Peyer's patch (tissue), 4 donors: ENCODE results near the gene EML1.

Experiments
- POLR2A ChIP-seq, 2 donors: fragments of 450-650 bp; IDR thresholded peaks; one replicate each; pipeline ENCODE4 v1.5.1; 2017; ENCODE audit warnings: antibody characterized with exemption in 2 of 2, mild to moderate bottlenecking in 2 of 2, moderate library complexity in 2 of 2
- TF ChIP-seq, protein P1 (sequence below), 6 experiments: fragments of 450-650 bp in 4 of 6; fragments of 200-600 bp in 2 of 6; sonication (generic) in 1 of 6; IDR thresholded peaks; one replicate each; pipeline ENCODE4 v1.5.1; 2017 to 2019; ENCODE audit warnings: antibody characterized with exemption in 6 of 6, mild to moderate bottlenecking in 3 of 6, moderate library complexity in 1 of 6

- TF ChIP-seq POLR2A (IDR thresholded peaks at IDR 0.05) = no peak
- TF ChIP-seq, protein P1, sequence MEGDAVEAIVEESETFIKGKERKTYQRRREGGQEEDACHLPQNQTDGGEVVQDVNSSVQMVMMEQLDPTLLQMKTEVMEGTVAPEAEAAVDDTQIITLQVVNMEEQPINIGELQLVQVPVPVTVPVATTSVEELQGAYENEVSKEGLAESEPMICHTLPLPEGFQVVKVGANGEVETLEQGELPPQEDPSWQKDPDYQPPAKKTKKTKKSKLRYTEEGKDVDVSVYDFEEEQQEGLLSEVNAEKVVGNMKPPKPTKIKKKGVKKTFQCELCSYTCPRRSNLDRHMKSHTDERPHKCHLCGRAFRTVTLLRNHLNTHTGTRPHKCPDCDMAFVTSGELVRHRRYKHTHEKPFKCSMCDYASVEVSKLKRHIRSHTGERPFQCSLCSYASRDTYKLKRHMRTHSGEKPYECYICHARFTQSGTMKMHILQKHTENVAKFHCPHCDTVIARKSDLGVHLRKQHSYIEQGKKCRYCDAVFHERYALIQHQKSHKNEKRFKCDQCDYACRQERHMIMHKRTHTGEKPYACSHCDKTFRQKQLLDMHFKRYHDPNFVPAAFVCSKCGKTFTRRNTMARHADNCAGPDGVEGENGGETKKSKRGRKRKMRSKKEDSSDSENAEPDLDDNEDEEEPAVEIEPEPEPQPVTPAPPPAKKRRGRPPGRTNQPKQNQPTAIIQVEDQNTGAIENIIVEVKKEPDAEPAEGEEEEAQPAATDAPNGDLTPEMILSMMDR (IDR thresholded peaks at IDR 0.05) = no peak
Observed at GRCh38 chr14:99969673-99970322, 176.6 kb downstream of the EML1 start.
